ENCODE results near the gene PCMT1. TPM values are rescaled to one million over a fixed set of nuclear protein-coding genes. Genes with fewer than 3 reads are reported as not detected.
"Not testable (repeated sequence)": the region's sequence is repeated elsewhere in the genome, so short reads cannot be mapped to it uniquely, and the experiment has no call there.

The PCMT1 gene
- total and polyA plus RNA-seq, 9 donors = 59.1 to 77.9 (median 72.3) TPM

- Histone ChIP-seq H3K27me3 (ENCODE audit: control insufficient read depth, insufficient read depth, low read length) (no peaks in the 10 kb centered on the region), H3K36me3 (ENCODE audit: control insufficient read depth, insufficient read depth, low read length) (peaks cover 14% of the 10 kb centered on the region), H3K4me1 (ENCODE audit: control insufficient read depth, insufficient read depth, low read length) (peaks cover 17% of the 10 kb centered on the region), H3K27ac (ENCODE audit: low read length) (peak within 1 kb of the TSS; percentile 77), H3K9me3 (replicated peaks; ENCODE audit: control insufficient read depth, low read depth, low read length) (no peaks in the 10 kb centered on the region), H3K4me3 (ENCODE audit: low read length) (peak within 1 kb of the TSS; percentile 71)
- 8% methylated on average over 31 of the region's 41 CpGs for WGBS (ENCODE audit: insufficient coverage)
- DNase-seq = peak; percentile 98
Measured at GRCh38 chr6:149746147-149746946, 3.2 kb upstream of the PCMT1 start, which contains the start of gene NUP43. Gene NUP43 (minus strand): TSS chr6:149746529. CDS start chr6:149746495, 34 bp downstream.

- H3K36me3 ChIP-seq (ENCODE audit: control insufficient read depth, insufficient read depth, low read length); H3K9me3 ChIP-seq (replicated peaks; ENCODE audit: control insufficient read depth, low read depth, low read length); DNase-seq; H3K27me3 ChIP-seq (ENCODE audit: control insufficient read depth, insufficient read depth, low read length): not testable (repeated sequence)
- peak overlapping the region; percentile 100 for H3K4me3 ChIP-seq (ENCODE audit: low read length)
- peaks cover 17% of the 10 kb centered on the region for H3K4me1 ChIP-seq (ENCODE audit: control insufficient read depth, insufficient read depth, low read length)
- H3K27ac ChIP-seq (ENCODE audit: low read length) = peak overlapping the region; percentile 88
- under 1% methylated on average over 23 of the region's 38 CpGs for WGBS (ENCODE audit: insufficient coverage)
Measured at GRCh38 chr6:149749082-149749593, 403 bp upstream of the PCMT1 start.

- Histone ChIP-seq H3K4me1 (ENCODE audit: control insufficient read depth, insufficient read depth, low read length) (peaks cover 17% of the 10 kb centered on the region), H3K36me3 (ENCODE audit: control insufficient read depth, insufficient read depth, low read length) (no peaks in the 10 kb centered on the region), H3K4me3 (ENCODE audit: low read length) (peak overlapping the region; percentile 100), H3K27ac (ENCODE audit: low read length) (peak overlapping the region; percentile 92), H3K9me3 (replicated peaks; ENCODE audit: control insufficient read depth, low read depth, low read length) (no peaks in the 10 kb centered on the region), H3K27me3 (ENCODE audit: control insufficient read depth, insufficient read depth, low read length) (no peaks in the 10 kb centered on the region)
- peak; percentile 60 for DNase-seq
- WGBS (ENCODE audit: insufficient coverage) = 0% methylated on average over 13 of the region's 25 CpGs
Measured at GRCh38 chr6:149750136-149750609, 632 bp downstream of the PCMT1 start.

- WGBS (ENCODE audit: insufficient coverage) = 92% methylated on average over 2 of the region's 8 CpGs
- Histone ChIP-seq H3K4me3 (ENCODE audit: low read length) (no peak overlapping the region), H3K4me1 (ENCODE audit: control insufficient read depth, insufficient read depth, low read length) (peaks cover 17% of the 10 kb centered on the region)
Measured at GRCh38 chr6:149751239-149751638, 1.7 kb downstream of the PCMT1 start.

GRCh38 chr6:149751920-149752319 is 2.4 kb downstream of the PCMT1 start:
- not testable (repeated sequence) for H3K4me3 ChIP-seq (ENCODE audit: low read length); H3K27me3 ChIP-seq (ENCODE audit: control insufficient read depth, insufficient read depth, low read length); DNase-seq; H3K36me3 ChIP-seq (ENCODE audit: control insufficient read depth, insufficient read depth, low read length); H3K9me3 ChIP-seq (replicated peaks; ENCODE audit: control insufficient read depth, low read depth, low read length); H3K27ac ChIP-seq (ENCODE audit: low read length)
- WGBS (ENCODE audit: insufficient coverage) = 96% methylated on average over 4 of the region's 5 CpGs
- H3K4me1 ChIP-seq (ENCODE audit: control insufficient read depth, insufficient read depth, low read length) = peaks cover 13% of the 10 kb centered on the region

More at GRCh38 chr6:149751239-149751638, 1.7 kb downstream of the PCMT1 start:
- Histone ChIP-seq H3K36me3 (ENCODE audit: control insufficient read depth, insufficient read depth, low read length) (no peaks in the 10 kb centered on the region), H3K27ac (ENCODE audit: low read length) (no peak overlapping the region), H3K27me3 (ENCODE audit: control insufficient read depth, insufficient read depth, low read length) (no peaks in the 10 kb centered on the region), H3K9me3 (replicated peaks; ENCODE audit: control insufficient read depth, low read depth, low read length) (no peaks in the 10 kb centered on the region)
- no peak for DNase-seq

GRCh38 chr6:149752600-149753373 is 3.2 kb downstream of the PCMT1 start:
- Histone ChIP-seq H3K9me3 (replicated peaks; ENCODE audit: control insufficient read depth, low read depth, low read length) (no peaks in the 10 kb centered on the region), H3K4me3 (ENCODE audit: low read length) (no peak overlapping the region), H3K4me1 (ENCODE audit: control insufficient read depth, insufficient read depth, low read length) (peaks cover 13% of the 10 kb centered on the region), H3K27me3 (ENCODE audit: control insufficient read depth, insufficient read depth, low read length) (no peaks in the 10 kb centered on the region), H3K36me3 (ENCODE audit: control insufficient read depth, insufficient read depth, low read length) (peaks cover 4% of the 10 kb centered on the region), H3K27ac (ENCODE audit: low read length) (no peak overlapping the region)
- no peak for DNase-seq
- WGBS (ENCODE audit: insufficient coverage) = no CpG with 5 or more reads among the region's 4 CpGs

- H3K36me3 ChIP-seq (ENCODE audit: control insufficient read depth, insufficient read depth, low read length); H3K27me3 ChIP-seq (ENCODE audit: control insufficient read depth, insufficient read depth, low read length); H3K27ac ChIP-seq (ENCODE audit: low read length); H3K9me3 ChIP-seq (replicated peaks; ENCODE audit: control insufficient read depth, low read depth, low read length); DNase-seq; H3K4me3 ChIP-seq (ENCODE audit: low read length): not testable (repeated sequence)
- no CpG with 5 or more reads among the region's 3 CpGs for WGBS (ENCODE audit: insufficient coverage)
- H3K4me1 ChIP-seq (ENCODE audit: control insufficient read depth, insufficient read depth, low read length) = peaks cover 13% of the 10 kb centered on the region
Measured at GRCh38 chr6:149753374-149753637, 3.8 kb downstream of the PCMT1 start.

GRCh38 chr6:149754548-149754947 is 5.0 kb downstream of the PCMT1 start:
- Histone ChIP-seq H3K27ac (ENCODE audit: low read length) (no peak overlapping the region), H3K36me3 (ENCODE audit: control insufficient read depth, insufficient read depth, low read length) (peaks cover 4% of the 10 kb centered on the region), H3K9me3 (replicated peaks; ENCODE audit: control insufficient read depth, low read depth, low read length) (no peaks in the 10 kb centered on the region), H3K27me3 (ENCODE audit: control insufficient read depth, insufficient read depth, low read length) (no peaks in the 10 kb centered on the region), H3K4me1 (ENCODE audit: control insufficient read depth, insufficient read depth, low read length) (peaks cover 10% of the 10 kb centered on the region), H3K4me3 (ENCODE audit: low read length) (no peak overlapping the region)
- no peak for DNase-seq
- no CpG with 5 or more reads among the region's 4 CpGs for WGBS (ENCODE audit: insufficient coverage)

GRCh38 chr6:149755300-149756260 is 6.0 kb downstream of the PCMT1 start:
- 81% methylated on average over 6 of the region's 9 CpGs for WGBS (ENCODE audit: insufficient coverage)
- no peak for DNase-seq
- Histone ChIP-seq H3K4me1 (ENCODE audit: control insufficient read depth, insufficient read depth, low read length) (peaks cover 5% of the 10 kb centered on the region), H3K4me3 (ENCODE audit: low read length) (no peak overlapping the region), H3K9me3 (replicated peaks; ENCODE audit: control insufficient read depth, low read depth, low read length) (no peaks in the 10 kb centered on the region), H3K27ac (ENCODE audit: low read length) (no peak overlapping the region), H3K36me3 (ENCODE audit: control insufficient read depth, insufficient read depth, low read length) (peaks cover 4% of the 10 kb centered on the region), H3K27me3 (ENCODE audit: control insufficient read depth, insufficient read depth, low read length) (no peaks in the 10 kb centered on the region)
